Keratinocyte (primary cell): ENCODE measurements around the gene BRF1.

Experiments used
- EZH2 ChIP-seq: IDR thresholded peaks from one replicate; pipeline ENCODE4 v1.6.1; 2012; ENCODE audit warnings: inconsistent platforms, mild to moderate bottlenecking, low read length, moderate library complexity
- TF ChIP-seq, protein P1 (sequence below), 3 experiments: IDR thresholded peaks in 1 of 3; conservative IDR thresholded peaks in 1 of 3; optimal IDR thresholded peaks in 1 of 3; 2 replicates in 2 of 3; 3 replicates in 1 of 3; pipeline versions ENCODE3 to v1.5.1; 2011; ENCODE audit warnings: low read length in 3 of 3, mild to moderate bottlenecking in 3 of 3, moderate library complexity in 2 of 3, control low read depth in 1 of 3, inconsistent platforms in 1 of 3; ENCODE audit not compliant: insufficient read depth in 2 of 3; ENCODE audit errors: extremely low read depth in 1 of 3

DNA sequence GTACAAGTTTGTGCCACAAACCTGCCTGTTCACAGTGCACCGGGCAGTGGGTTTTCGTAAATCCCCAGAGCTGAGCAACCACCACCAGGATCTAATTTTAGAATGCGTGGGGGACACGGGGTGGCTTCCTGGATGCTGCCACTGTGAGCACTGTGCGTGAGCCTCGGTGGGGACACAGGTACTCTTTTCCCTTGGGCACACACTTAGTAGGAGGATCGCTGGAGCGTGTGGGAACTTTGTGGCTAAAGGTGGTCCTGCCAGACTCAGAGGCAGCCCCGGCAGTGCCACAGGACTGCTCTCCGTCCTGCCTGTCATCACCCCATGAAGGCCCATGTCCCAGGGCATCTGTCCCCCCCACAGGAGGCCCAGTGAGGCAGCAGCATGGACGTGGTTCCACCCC, 31.4 kb downstream of the BRF1 start:
- TF ChIP-seq, protein P1, sequence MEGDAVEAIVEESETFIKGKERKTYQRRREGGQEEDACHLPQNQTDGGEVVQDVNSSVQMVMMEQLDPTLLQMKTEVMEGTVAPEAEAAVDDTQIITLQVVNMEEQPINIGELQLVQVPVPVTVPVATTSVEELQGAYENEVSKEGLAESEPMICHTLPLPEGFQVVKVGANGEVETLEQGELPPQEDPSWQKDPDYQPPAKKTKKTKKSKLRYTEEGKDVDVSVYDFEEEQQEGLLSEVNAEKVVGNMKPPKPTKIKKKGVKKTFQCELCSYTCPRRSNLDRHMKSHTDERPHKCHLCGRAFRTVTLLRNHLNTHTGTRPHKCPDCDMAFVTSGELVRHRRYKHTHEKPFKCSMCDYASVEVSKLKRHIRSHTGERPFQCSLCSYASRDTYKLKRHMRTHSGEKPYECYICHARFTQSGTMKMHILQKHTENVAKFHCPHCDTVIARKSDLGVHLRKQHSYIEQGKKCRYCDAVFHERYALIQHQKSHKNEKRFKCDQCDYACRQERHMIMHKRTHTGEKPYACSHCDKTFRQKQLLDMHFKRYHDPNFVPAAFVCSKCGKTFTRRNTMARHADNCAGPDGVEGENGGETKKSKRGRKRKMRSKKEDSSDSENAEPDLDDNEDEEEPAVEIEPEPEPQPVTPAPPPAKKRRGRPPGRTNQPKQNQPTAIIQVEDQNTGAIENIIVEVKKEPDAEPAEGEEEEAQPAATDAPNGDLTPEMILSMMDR (optimal IDR thresholded peaks at IDR 0.05 in 1 of 3, IDR thresholded peaks at IDR 0.05 in 1 of 3, conservative IDR thresholded peaks at IDR 0.05 in 1 of 3; ENCODE audit: extremely low read depth in 1 of 3, insufficient read depth in 2 of 3, low read length in 3 of 3) = no peak
- no peak for TF ChIP-seq EZH2
